ENCODE measurements around the gene TOX2.

TOX2 gene

GRCh38 chr20:44003609-44004008 lies 89.0 kb downstream of the TOX2 start:
- in situ Hi-C loops (cut with MboI; ENCODE audit: low sequenced_read_pairs, unreplicated experiment): no loop called here
- no peak for DNase-seq (ENCODE audit: low spot score)
- no peak for TF ChIP-seq CTCF (IDR thresholded peaks at IDR 0.05; ENCODE audit: borderline replicate concordance, control extremely low read depth, extremely low read depth, insufficient read depth, missing control alignments)

- in situ Hi-C loops (cut with MboI; ENCODE audit: low sequenced_read_pairs, unreplicated experiment): no loop called here
- no peak for DNase-seq (ENCODE audit: low spot score)
- no peak for TF ChIP-seq CTCF (IDR thresholded peaks at IDR 0.05; ENCODE audit: borderline replicate concordance, control extremely low read depth, extremely low read depth, insufficient read depth, missing control alignments)
These were observed 89.8 kb downstream of the TOX2 start for GRCh38 chr20:44004306-44004915.

GRCh38 chr20:44005661-44006060 lies 91.0 kb downstream of the TOX2 start:
- TF ChIP-seq CTCF (IDR thresholded peaks at IDR 0.05; ENCODE audit: borderline replicate concordance, control extremely low read depth, extremely low read depth, insufficient read depth, missing control alignments): no peak
- no peak for DNase-seq (ENCODE audit: low spot score)
- in situ Hi-C loops (cut with MboI; ENCODE audit: low sequenced_read_pairs, unreplicated experiment): no loop called here

GRCh38 chr20:44006126-44006525 lies 91.5 kb downstream of the TOX2 start:
- no peak for TF ChIP-seq CTCF (IDR thresholded peaks at IDR 0.05; ENCODE audit: borderline replicate concordance, control extremely low read depth, extremely low read depth, insufficient read depth, missing control alignments)
- in situ Hi-C loops (cut with MboI; ENCODE audit: low sequenced_read_pairs, unreplicated experiment): no loop called here
- DNase-seq (ENCODE audit: low spot score): no peak

- no peak for DNase-seq (ENCODE audit: low spot score)
- no peak for TF ChIP-seq CTCF (IDR thresholded peaks at IDR 0.05; ENCODE audit: borderline replicate concordance, control extremely low read depth, extremely low read depth, insufficient read depth, missing control alignments)
- in situ Hi-C loops (cut with MboI; ENCODE audit: low sequenced_read_pairs, unreplicated experiment): no loop called here
These were observed 91.9 kb downstream of the TOX2 start for GRCh38 chr20:44006578-44006977.

GRCh38 chr20:44008806-44009678 lies 94.4 kb downstream of the TOX2 start:
- DNase-seq (ENCODE audit: low spot score): no peak
- TF ChIP-seq CTCF (IDR thresholded peaks at IDR 0.05; ENCODE audit: borderline replicate concordance, control extremely low read depth, extremely low read depth, insufficient read depth, missing control alignments): no peak
- in situ Hi-C loops (cut with MboI; ENCODE audit: low sequenced_read_pairs, unreplicated experiment): no loop called here

Measured in GM13976 (cell line).